HG03520 (cell line): ENCODE results near the gene MAPK9.
A peak's percentile ranks its signal among the peaks of the same experiment; 100 is the strongest.

ENCODE experiments used
- ATAC-seq: cut with Tn5 transposase; IDR thresholded peaks from one replicate; pipeline ENCODE4 v1.9.1; 2021; ENCODE audit warnings: mild to moderate bottlenecking, moderate library complexity; ENCODE audit not compliant: unreplicated experiment

Gene MAPK9

DNA sequence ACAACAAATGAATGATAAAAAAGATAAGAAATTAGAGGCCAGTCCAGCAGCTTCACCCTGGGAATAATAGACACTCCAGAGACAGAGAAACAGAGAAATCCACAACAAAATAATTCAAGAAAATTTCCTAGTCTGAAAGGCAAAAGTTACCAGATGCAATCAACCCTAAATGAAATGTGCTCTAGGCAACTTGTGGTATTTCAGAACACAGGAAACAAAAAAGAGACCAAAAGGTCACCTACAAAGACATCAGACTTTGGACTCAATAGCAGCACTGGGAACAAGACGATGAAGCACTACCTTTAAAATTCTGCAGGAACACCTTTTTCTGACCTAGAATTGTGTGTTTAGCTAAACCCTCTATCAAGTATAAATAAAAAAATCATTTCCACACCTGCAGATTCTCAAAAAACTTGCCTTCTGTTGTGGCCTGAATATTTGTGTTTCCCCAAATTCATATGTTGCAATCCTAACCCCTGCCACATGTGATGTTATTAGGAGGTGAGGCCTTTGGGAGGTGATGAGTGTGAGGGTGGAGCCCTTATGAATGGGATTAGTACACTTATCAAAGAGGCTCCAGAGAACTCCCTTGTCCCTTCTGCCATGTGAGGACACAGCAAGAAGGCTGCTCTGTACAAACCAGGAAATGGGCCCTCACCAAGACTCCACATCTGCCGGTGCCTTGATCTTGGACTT is 5.9 kb upstream of the MAPK9 start:
- no peak for ATAC-seq

DNA sequence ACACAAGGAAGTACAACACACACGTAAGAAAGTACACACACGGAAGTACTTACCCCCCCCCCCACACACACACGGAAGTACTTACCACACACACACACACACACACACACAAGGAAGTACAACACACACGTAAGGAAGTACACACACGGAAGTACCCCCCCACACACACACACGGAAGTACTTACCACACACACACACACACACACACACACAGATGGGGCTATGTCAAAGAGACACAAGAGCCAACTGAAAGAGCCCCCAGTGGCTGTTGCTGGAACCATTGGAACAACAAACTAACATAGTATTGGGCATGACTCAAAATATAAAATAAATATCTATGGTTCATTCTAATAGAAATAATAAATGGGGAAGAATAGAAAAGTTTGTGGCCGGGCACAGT is 4.9 kb upstream of the MAPK9 start:
- ATAC-seq: no peak

DNA sequence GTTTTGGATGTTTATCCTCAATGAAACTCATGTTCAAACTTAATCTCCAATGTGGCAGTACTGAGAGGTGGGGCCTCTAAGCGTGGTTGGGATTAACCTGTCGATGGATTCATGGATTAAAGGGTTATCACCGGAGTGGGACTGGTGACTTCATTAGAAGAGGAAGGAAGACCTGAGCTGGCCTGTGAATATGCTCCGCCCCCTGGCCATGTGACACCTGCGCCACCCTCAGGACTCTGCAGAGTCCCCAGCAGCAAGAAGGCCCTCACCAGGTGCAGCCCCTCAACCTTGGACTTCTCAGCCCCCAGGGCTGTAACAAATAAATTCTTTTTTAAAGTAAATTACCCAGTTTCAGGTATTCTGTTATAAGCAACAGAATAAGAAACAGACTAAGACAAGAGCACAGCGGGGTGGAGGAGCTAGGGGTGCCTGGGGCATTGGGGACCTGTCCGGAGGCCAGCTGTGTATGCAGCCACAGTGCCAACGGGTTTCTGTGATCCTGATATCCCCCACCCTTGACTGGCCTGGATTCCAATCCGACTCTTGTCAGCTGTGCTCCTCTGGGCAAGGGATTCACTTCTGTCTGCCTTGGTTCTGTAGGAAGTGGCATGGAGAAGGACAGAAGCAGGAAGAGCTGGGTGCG is 3.2 kb upstream of the MAPK9 start:
- ATAC-seq: no peak

DNA sequence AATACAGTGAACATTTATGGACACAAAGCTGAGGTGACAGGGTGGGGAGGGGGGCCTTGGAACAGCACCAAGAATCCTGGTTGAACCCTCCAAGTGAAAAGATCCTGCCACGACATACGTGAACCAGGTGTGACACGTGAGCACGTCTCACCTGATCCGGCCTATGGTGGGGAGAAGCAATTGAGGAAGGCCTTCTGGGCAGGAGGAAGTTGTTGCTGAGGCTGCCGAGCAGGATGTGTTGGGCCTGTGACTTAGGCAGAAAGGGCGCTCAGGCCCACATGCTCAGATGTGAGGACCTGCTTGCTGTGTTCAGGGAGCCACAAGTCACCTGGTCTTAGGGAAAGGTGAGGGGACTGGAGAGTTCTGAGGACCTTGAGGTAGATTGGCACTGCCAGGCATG is 2.5 kb upstream of the MAPK9 start:
- ATAC-seq: no peak

DNA sequence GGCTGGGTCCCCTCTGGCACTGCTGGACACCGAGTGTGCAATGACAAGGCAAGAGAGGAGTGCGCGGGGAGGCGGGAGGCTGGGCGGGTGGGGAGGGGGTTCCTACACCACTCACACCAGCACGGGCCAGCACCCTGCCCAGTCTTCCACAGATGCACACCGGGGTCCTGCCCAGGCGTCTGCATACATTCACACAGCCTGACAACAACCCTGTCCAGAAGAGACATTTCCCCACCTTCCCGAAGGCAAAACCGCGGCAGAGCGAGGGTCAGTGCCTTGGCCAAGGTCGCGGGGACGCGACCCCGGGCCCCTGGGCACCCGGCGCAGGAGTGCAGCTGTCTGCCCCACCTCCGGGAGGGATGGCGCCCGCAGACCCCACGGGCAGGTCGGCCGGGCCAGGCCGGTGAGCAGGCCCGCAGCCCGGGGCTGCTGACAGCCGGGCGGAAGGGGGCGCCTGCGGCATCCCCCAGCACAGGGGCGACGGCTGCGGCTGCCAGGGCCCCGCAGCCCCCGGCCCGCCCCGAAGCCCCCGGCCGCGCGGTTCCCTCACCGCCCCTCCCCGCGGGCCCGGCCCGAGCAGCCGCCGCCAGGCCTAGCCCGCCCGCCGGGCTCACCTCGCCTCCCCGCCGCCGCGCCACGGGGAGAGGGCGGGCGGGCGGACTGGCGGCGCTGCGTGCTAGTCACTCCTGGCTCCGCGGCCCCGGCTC is 496 bp downstream of the MAPK9 start:
- peak; percentile 26 for ATAC-seq

DNA sequence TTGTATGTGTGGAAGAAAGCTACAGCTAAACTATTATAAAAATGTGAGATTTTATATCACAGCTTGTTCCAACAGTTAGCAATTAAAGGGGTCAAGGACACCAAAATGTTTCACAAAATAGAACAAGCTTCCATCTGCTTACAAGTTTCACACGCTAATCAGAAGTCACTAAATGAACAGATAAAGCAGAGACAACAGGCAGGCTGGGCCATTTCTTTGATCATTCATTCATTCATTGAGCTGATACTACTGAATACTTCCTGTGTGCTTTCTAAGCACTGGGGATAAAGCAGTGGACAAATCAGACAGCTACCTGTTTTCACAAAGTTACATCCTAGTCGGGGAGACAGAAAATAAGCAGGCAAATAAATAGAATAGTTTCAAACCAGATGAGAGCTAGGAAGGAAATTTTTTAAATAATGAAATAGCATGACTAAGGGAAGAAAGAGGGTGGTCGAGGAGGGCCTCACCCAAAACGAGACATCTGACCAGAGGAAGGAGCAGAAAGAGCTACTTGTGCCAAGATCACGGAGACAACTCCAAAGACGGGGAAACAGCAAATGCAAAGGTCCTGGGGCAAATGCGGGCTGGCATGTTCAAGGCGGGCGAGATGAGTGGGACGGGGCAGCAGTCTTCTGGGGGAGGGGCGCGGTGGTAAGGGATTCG is 1.2 kb downstream of the MAPK9 start:
- ATAC-seq: no peak

DNA sequence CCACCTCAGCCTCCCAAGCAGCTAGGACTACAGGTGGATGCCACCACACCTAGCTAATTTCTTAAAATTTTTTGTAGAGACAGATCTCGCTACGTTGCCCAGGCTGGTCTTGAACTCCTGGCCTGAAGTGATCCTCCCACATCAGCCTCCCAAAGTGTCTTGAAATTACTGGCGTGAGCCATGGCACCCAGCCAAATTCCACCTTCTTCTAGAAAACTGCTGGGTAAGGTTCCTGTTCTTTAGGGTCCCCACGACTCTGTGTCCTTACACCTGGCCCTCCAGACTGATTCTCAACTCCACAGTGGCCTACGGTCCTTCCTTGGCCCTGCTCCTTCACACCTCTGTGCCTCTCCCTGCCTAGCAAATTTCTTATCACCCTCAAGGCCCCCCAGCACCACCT is 1.9 kb downstream of the MAPK9 start:
- ATAC-seq: no peak

DNA sequence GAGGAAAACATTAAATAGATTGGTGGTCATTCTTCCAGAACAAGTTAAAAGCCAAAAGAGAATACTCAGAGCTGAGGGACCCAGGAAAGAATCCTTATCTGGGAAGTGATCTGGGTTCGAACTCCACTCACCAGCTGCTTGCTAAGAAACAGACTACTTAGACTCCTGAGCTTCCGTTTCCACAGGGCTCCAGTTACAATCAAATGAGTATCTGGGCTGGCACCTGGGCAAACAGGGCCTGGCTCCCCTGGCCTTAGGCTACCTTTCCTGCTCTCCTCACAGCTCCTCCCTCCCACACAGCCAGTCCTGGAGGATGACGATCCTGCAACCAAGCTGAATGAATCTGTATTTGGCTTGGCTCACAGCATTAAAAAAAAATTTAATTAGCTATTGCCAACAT is 2.5 kb downstream of the MAPK9 start:
- ATAC-seq: no peak

DNA sequence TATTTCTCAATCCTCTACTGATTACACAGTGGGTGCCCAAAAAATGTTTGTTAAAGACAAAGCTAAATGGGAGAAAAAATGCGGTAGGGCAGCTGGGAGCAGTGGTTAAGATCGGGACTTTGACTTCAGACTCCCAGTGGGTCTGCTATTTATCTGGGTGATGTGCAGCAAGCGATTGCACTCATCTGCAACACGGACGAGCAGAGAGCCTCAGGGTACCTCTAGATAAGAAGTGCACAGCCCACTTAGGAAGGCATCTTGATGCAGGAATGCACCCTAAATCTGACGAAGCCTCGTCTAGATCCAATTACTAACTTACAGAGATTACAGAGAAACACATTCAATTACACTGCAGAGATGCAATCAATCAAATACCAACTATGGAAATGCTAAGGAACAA is 4.0 kb downstream of the MAPK9 start:
- ATAC-seq: no peak

DNA sequence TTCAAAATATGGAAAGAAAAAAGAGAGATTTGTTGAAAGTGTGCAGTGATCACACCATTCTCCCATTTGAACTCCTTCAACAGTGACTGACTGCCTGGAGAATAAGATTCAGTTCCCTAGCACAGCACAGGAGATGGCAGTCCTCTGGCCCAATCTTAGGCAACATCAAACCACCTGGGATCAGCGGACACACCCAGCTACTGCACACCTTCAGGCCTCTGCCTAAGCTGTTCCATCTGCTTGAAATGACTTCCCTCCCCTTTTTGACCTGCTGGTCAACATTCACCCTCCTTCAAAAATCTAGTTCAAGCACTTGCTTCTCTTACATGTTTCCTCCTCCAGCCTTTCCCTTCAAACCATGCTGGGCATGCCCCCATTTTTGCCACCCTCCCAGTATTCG is 4.5 kb downstream of the MAPK9 start:
- ATAC-seq: no peak

DNA sequence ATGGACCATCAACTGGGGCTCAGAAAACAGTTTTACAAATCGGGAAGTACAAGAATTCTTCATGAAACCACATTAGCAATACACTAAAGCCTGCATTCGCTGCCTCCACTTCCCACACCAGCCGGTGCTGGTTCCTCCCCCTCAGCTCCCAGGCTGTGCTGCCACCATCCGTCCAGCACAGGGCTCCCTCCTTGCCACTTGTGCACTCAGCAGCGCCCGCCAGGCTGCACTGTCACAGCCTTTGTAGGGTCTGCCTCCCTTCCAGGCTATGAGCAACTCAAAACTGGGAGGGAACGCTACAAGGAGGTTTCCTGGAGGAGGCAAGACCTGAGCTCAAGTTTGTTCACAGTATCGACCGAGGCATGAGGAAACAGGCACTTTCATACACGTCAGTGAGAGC is 7.7 kb downstream of the MAPK9 start:
- no peak for ATAC-seq

DNA sequence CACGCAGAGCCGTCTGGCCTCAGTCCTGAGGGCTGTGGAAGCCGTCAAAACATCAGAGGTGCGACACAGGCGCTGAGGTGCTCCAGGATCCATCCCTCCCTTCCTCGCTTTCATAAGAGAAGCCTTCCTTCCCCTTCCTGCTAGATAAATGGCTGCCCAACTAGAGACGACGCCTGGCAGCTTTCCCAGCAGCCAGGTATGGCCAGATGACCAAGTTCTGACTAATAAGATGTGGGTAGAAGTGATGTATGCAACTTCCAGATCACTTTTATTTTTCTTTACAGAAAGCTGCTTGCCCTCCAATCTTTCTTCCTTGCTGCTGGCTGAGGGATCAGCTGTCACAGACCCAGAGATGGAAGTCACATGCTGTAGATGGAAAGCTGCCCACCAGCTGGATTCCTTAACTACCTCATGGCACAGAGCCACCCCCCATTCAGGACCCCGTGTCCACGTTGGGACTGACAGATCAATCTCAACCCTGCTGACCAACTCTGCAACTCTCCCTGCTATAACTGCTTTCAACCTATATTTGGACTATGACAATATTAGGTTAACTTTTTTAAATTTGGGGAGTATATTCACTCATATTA is 8.8 kb downstream of the MAPK9 start:
- no peak for ATAC-seq

DNA sequence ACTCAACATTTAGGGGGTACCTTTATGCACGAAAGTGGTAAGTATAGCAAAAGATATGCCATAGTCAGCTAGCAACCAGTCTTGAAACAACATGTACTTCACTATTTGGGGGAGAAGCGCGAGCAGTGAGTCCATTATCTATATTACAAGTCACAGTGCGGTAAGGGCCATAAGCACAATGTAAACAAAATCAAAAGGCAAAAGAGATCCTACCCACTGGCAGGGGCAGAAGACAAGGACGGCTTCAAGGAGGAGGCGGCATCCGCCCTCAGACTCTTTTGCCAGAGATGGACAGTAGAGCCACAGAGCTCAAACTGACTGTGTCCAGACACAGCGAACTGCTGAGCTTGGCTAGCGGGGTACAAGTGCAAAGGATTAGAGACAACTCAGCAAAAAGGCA is 9.6 kb downstream of the MAPK9 start:
- no peak for ATAC-seq

DNA sequence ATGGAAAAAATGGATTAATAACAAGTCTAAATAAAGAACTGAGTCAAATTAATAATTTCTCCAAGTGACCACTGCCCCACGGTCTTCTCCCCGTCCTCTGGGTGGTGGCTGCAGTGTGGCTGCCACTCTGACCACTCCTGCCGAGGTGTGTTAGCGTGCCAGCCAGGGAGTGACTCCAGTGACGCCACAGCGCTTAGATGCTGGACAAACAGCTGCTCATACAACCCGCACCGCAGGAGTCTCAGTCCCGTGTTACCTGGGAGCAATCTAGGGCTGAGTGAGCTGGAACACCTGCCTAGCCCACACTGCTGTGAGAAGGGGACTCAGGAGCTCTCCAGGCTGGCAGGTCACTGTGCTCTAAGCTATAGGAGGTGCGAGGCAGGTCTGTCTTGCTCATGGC is 10.2 kb downstream of the MAPK9 start:
- ATAC-seq: no peak

DNA sequence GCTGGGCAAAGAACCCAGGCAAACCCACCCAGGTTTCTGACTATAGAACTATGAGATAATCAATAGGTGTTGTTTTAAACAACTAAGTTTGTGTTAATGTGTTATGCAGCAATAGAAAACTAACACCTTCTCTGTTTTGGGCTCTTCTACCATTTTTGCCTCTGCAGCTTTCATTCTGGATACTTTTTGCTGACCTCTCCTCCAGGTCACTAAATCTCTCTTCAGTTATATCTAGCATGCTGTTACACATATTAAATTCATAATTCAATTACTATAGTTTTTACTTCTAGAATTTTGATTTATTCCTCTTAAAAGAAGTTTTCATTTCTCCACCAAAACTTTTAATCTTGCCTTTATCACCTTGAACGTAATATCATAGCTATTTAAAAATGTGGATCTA is 17.2 kb downstream of the MAPK9 start:
- ATAC-seq: no peak

DNA sequence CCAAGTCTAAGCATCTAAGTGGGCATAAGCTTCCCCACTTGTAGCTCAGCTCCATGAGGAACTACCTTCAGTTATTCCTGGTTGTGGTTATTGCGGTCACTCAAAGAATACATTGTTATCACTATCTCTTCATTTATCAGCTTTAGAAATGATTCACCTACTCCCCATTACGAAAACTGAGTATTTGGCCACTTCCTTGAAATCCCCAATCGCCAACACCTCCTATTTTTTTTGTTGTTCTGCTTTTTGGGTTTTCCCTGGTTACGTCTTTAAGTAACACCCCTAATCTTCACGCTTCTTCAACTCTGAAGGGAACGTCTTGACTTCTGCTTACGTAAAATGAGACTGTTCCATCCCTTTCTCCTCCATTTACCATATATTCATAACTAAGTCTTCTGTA is 20.7 kb downstream of the MAPK9 start:
- no peak for ATAC-seq

DNA sequence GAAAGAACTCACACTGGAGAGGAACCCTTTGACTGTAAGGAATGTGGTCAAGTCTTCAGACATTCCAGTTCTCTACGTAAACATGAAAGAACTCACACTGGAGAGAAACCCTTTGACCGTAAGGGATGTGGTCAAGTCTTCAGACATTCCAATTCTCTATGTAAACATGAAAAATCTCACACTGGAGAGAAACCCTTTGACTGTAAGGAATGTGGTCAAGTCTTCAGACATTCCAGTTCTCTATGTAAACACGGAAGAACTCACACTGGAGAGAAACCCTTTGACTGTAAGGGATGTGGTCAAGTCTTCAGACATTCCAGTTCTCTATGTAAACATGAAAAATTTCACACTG is 32.6 kb downstream of the MAPK9 start:
- no peak for ATAC-seq

DNA sequence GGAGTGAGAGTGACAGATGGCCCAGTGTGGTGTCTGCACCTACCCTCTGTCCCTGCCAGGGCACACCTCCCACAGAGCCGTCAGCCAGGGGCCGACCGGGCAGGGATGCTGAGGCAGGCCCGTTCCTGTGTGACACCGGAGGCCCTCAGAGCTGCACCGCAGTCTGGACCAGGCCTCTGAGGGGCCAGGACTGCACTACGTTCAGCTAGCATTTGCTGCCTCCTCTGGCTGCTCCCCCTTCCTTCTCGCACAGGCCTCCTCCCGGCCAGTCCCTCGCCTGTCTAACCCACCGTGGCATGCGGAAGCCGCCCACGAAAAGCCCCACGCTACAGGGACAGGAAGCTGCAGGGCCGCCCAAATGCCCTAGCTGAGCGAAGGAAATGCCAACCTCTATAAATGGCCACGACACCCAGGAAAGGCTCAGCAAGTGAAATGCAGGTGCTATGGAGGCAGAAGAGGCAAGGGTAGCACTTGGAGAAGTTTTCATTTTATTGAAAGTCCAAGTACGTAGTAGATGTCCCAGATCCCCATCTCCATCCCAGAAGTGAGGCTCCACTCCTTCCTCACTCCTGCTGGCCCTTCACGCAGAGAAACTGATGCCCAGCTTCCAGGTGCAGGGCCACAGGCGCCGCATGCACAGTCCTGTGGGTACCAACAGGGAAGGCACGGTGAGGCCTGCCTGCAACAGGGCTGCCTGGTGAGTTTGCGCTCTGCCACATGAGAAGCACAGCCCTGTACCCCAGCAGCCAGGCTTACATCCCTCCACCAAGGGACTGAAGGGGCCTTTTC is 38.7 kb downstream of the MAPK9 start:
- no peak for ATAC-seq

DNA sequence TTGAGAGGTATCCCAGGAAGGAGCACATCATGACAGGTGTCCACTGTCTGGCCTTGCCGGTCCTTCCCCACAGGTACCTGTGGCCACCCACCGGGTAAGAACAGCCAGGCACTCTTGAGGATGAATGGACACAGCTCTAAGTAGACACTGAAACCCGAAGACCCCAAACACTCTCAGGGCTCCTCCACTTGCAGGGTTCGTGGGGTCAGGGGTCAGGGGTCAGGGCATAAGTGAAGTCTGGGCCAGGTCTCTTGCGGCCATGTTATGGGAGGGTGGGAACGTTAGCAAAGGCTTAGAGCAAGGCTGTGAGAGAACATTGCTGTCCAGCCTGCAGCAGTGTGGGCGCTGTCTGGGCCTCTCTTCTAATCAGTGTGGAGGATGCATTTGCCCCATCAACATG is 40.0 kb downstream of the MAPK9 start:
- no peak for ATAC-seq

DNA sequence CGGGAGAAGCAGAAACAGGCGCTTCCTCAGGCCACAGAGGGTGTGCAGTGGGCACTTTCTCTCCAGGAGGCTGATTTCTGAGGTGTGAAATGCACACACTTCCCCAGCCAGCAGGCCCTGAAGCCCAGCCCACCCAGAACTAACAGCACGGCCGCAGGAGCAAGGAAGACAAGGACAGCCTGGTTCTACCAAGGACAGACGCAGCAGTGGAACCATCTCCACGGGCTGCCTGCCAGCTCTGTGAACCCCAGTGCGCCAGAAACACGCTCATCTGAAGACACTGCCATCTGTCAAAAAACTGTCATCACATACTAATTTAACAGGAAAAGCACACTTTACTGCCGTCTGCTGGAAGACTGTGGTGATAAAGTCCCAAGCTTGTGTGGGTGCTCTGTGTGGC is 40.7 kb downstream of the MAPK9 start:
- ATAC-seq: no peak

DNA sequence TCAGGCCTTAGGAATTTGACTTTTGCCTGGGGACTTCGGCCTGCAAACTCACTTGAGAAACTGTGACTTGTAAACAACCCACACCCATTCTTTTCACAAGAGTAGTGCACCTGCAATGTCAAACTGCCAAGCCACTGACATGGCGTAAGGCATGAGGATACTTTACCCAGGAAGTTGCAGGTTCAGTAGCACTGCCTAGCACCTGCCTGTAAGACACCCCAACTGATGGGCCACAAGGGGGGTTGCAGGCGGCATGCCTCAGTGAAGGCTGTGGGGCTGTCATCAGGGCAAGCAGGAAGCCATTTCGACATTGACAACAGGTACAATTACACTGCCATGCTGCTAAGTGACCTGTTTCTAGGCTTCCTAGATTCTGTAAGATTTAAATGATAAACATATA is 41.6 kb downstream of the MAPK9 start:
- no peak for ATAC-seq
